ENCODE results near the gene FGG.

- no peak for TF ChIP-seq REST (IDR thresholded peaks at IDR 0.05; ENCODE audit: insufficient read depth in 1 of 2, low read depth in 2 of 2, low read length in 2 of 2)
- no peak for TF ChIP-seq POLR2AphosphoS5 (IDR thresholded peaks at IDR 0.05; ENCODE audit: low read depth, low read length)
Measured at GRCh38 chr4:154584259-154584658, 28.2 kb downstream of the FGG start.
